Activated naive CD8-positive, alpha-beta T cell (primary cell): ENCODE data around the gene ZSCAN4.

Experiments used
- H3K27ac Mint-ChIP-seq: one replicate; pipeline ENCODE4 v1.8.0; 2021; ENCODE audit warnings: mixed read lengths
- H3K27me3 Mint-ChIP-seq: one replicate; pipeline ENCODE4 v1.8.0; 2021; ENCODE audit warnings: mixed read lengths
- H3K36me3 Mint-ChIP-seq: one replicate; pipeline ENCODE4 v1.8.0; 2021; ENCODE audit warnings: mixed read lengths
- H3K4me1 Mint-ChIP-seq: one replicate; pipeline ENCODE4 v1.8.0; 2021; ENCODE audit warnings: low read depth, mixed read lengths
- H3K4me3 Mint-ChIP-seq: one replicate; pipeline ENCODE4 v1.8.0; 2021; ENCODE audit warnings: mild to moderate bottlenecking, mixed read lengths
- H3K9me3 Mint-ChIP-seq: one replicate; pipeline ENCODE4 v1.8.0; 2021; ENCODE audit warnings: low read depth, mixed read lengths

The ZSCAN4 gene

GRCh38 chr19:57708641-57709361 is 40.1 kb downstream of the ZSCAN4 start, which contains the start of gene ZNF154:
ZNF154 (minus strand) TSS chr19:57709204; CDS start chr19:57708971, 233 bp downstream.
- H3K4me1 Mint-ChIP-seq = peaks cover 16% of the 10 kb centered on the region
- no peaks in the 10 kb centered on the region for H3K27me3 Mint-ChIP-seq
- peaks cover 51% of the 10 kb centered on the region for H3K36me3 Mint-ChIP-seq
- peaks cover 42% of the 10 kb centered on the region for H3K9me3 Mint-ChIP-seq
- H3K4me3 Mint-ChIP-seq = peak within 1 kb of the TSS; percentile 83
- H3K27ac Mint-ChIP-seq = peak within 1 kb of the TSS; percentile 78

GRCh38 chr19:57709616-57710015 is 40.9 kb downstream of the ZSCAN4 start:
- Mint-ChIP-seq H3K36me3 (peaks cover 51% of the 10 kb centered on the region), H3K27me3 (no peaks in the 10 kb centered on the region), H3K4me3 (peak overlapping the region; percentile 83), H3K9me3 (peaks cover 41% of the 10 kb centered on the region), H3K4me1 (peaks cover 16% of the 10 kb centered on the region), H3K27ac (no peak overlapping the region)

GRCh38 chr19:57712222-57712621 is 43.5 kb downstream of the ZSCAN4 start:
- Mint-ChIP-seq H3K27ac (no peak overlapping the region), H3K9me3 (peaks cover 47% of the 10 kb centered on the region), H3K36me3 (peaks cover 50% of the 10 kb centered on the region), H3K4me1 (peaks cover 9% of the 10 kb centered on the region), H3K4me3 (no peak overlapping the region), H3K27me3 (no peaks in the 10 kb centered on the region)

GRCh38 chr19:57719424-57719823 is 50.7 kb downstream of the ZSCAN4 start:
- Mint-ChIP-seq H3K27ac (no peak overlapping the region), H3K36me3 (peaks cover 69% of the 10 kb centered on the region), H3K4me1 (peaks cover 5% of the 10 kb centered on the region), H3K27me3 (no peaks in the 10 kb centered on the region), H3K4me3 (no peak overlapping the region), H3K9me3 (peaks cover 42% of the 10 kb centered on the region)

- H3K36me3 Mint-ChIP-seq = peaks cover 69% of the 10 kb centered on the region
- peaks cover 40% of the 10 kb centered on the region for H3K9me3 Mint-ChIP-seq
Measured at GRCh38 chr19:57719901-57720519, 51.3 kb downstream of the ZSCAN4 start.

GRCh38 chr19:57720878-57721277 is 52.1 kb downstream of the ZSCAN4 start:
- Mint-ChIP-seq H3K36me3 (peaks cover 67% of the 10 kb centered on the region), H3K27ac (no peak overlapping the region), H3K4me1 (peaks cover 10% of the 10 kb centered on the region), H3K27me3 (no peaks in the 10 kb centered on the region), H3K9me3 (peaks cover 37% of the 10 kb centered on the region), H3K4me3 (no peak overlapping the region)

More at GRCh38 chr19:57719901-57720519, 51.3 kb downstream of the ZSCAN4 start:
- Mint-ChIP-seq H3K27me3 (no peaks in the 10 kb centered on the region), H3K4me3 (no peak overlapping the region), H3K27ac (no peak overlapping the region), H3K4me1 (peaks cover 9% of the 10 kb centered on the region)
